Tibial nerve (tissue), 4 donors: ENCODE results near the gene MAZ. TPM values are rescaled to one million over a fixed set of nuclear protein-coding genes. Genes with fewer than 3 reads are reported as not detected.
A peak's percentile ranks its signal among the peaks of the same experiment; 100 is the strongest.

Source experiments
- DNase-seq, 2 donors: peaks; one replicate each; pipeline ENCODE4 v3.0.0-alpha.2; 2019; ENCODE audit warnings: low spot score in 2 of 2
- H3K27ac ChIP-seq, 4 donors: fragments of 200-600 bp; sonication (generic) in 3 of 4; one replicate each; pipeline ENCODE4 v1.5.1; 2017 to 2019; ENCODE audit warnings: mild to moderate bottlenecking in 1 of 4
- H3K27me3 ChIP-seq, 2 donors: fragments of 200-600 bp; sonication (generic) in 1 of 2; one replicate each; pipeline versions ENCODE4 v1.5.1 to v1.6.0; 2017 to 2019
- H3K36me3 ChIP-seq, 3 donors: fragments of 200-600 bp; sonication (generic); one replicate each; pipeline ENCODE4 v1.5.1; 2018 to 2019
- H3K4me1 ChIP-seq, 4 donors: fragments of 200-600 bp; sonication (generic) in 3 of 4; one replicate each; pipeline ENCODE4 v1.5.1; 2017 to 2019
- H3K4me3 ChIP-seq, 4 donors: fragments of 200-600 bp; sonication (generic) in 3 of 4; one replicate each; pipeline ENCODE4 v1.5.1; 2017 to 2019; ENCODE audit warnings: mild to moderate bottlenecking in 1 of 4, moderate library complexity in 1 of 4
- H3K9me3 ChIP-seq, 4 donors: fragments of 200-600 bp; sonication (generic) in 3 of 4; one replicate each; pipeline ENCODE4 v1.5.1; 2017 to 2019
- CTCF ChIP-seq, 5 experiments: fragments of 200-600 bp in 3 of 5; fragments of 450-650 bp in 2 of 5; sonication (generic) in 3 of 5; IDR thresholded peaks; one replicate each; pipeline ENCODE4 v1.5.1; 2016 to 2019; ENCODE audit warnings: antibody characterized with exemption in 5 of 5, mild to moderate bottlenecking in 3 of 5, moderate library complexity in 2 of 5
- EP300 ChIP-seq, 2 donors: sonication (generic); formaldehyde crosslinking; IDR thresholded peaks; one replicate each; pipeline ENCODE4 v1.6.1; 2017; ENCODE audit warnings: antibody characterized with exemption in 2 of 2, mild to moderate bottlenecking in 1 of 2
- POLR2A ChIP-seq, 2 donors: fragments of 450-650 bp; IDR thresholded peaks; one replicate each; pipeline ENCODE4 v1.6.1; 2017; ENCODE audit warnings: antibody characterized with exemption in 2 of 2, mild to moderate bottlenecking in 2 of 2, moderate library complexity in 2 of 2
- WGBS, 2 donors: methylation state at CpG; one replicate each; pipeline ENCODE4 v1.1.5; 2018; 5-methylcytosine and 5-hydroxymethylcytosine counted together
- total RNA-seq, 4 donors: library from RNA; depleted of rRNA; stranded (reverse); fragments of >200 nt; gene quantifications; one replicate each; pipeline ENCODE4 v1.1.0, GENCODE V29; 2016

The MAZ gene
- total RNA-seq, 4 donors from 2014 or later: 40.0 to 75.9 (median 62.0) TPM

DNA sequence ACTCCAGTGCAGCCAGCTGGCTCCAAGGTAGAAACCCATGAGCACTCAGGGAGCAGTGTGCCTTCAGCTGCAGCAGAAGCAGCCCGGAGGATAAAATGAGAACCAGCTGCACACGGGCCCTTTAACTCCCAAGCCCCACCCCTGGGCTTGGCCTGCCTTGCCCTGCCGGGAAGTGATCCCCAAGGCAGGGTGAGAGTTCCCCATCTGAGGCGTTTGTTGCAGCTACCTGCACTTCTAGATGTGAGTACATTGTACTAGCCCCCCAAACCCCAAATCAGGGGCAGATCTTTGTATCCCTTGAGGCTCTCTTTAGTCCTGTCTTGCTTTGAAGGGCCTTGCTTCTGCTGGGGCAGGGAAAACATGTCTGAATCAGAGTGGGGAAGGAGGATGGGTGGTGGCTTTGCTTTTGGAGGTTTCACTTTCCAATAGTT, 14.0 kb downstream of the MAZ start, which contains the start of gene MVP:
Gene MVP, plus strand, starts transcription at position 192 of the 431 bp plus-strand sequence. CDS start 10,088 bp downstream, outside the sequence.
- Histone ChIP-seq H3K36me3 (peaks cover 0 to 23% (median 0%) of the 10 kb centered on the region in 3 donors), H3K27ac (peak within 1 kb of the TSS; percentile 55 to 91 (median 86)), H3K4me3 (peak within 1 kb of the TSS; percentile 41 to 89 (median 54)), H3K4me1 (peaks cover 0 to 76% (median 59%) of the 10 kb centered on the region in 4 donors), H3K27me3 (no peaks in the 10 kb centered on the region), H3K9me3 (no peaks in the 10 kb centered on the region)
- 0% methylated on average over 2 to 4 of the region's 4 CpGs for WGBS, 2 donors
- peak; percentile 55 to 62 for DNase-seq
- TF ChIP-seq POLR2A (IDR thresholded peaks at IDR 0.05) (peak in 1 of 2 donors; percentile 32), EP300 (IDR thresholded peaks at IDR 0.05) (peak in 1 of 2 donors; percentile 77), CTCF (IDR thresholded peaks at IDR 0.05) (no peak)

GRCh38 chr16:29820730-29821642, 14.7 kb downstream of the MAZ start:
- no peaks in the 10 kb centered on the region for H3K27me3 ChIP-seq
- peak overlapping the region; percentile 55 to 91 (median 86) for H3K27ac ChIP-seq
- peaks cover 0 to 79% (median 63%) of the 10 kb centered on the region in 4 donors for H3K4me1 ChIP-seq
- WGBS, 2 donors: 18 to 26% methylated on average over 9 to 11 of the region's 11 CpGs
- no peaks in the 10 kb centered on the region for H3K9me3 ChIP-seq
- peaks cover 0 to 23% (median 0%) of the 10 kb centered on the region in 3 donors for H3K36me3 ChIP-seq
- no peak for DNase-seq
- peak in 1 of 2 donors; percentile 25 for TF ChIP-seq POLR2A (IDR thresholded peaks at IDR 0.05)
- no peak for TF ChIP-seq CTCF (IDR thresholded peaks at IDR 0.05)
- TF ChIP-seq EP300 (IDR thresholded peaks at IDR 0.05): peak in 1 of 2 donors; percentile 38
- H3K4me3 ChIP-seq: peak overlapping the region; percentile 41 to 89 (median 54)

- Histone ChIP-seq H3K36me3 (peaks cover 0 to 23% (median 0%) of the 10 kb centered on the region in 3 donors), H3K27ac (peak overlapping the region; percentile 55 to 91 (median 86)), H3K9me3 (no peaks in the 10 kb centered on the region), H3K27me3 (no peaks in the 10 kb centered on the region), H3K4me1 (peaks cover 0 to 86% (median 66%) of the 10 kb centered on the region in 4 donors), H3K4me3 (peak overlapping the region; percentile 41 to 89 (median 54))
- WGBS, 2 donors: 32 to 35% methylated on average over 7 of the region's 7 CpGs
- DNase-seq: no peak
- no peak for TF ChIP-seq EP300 (IDR thresholded peaks at IDR 0.05)
- TF ChIP-seq POLR2A (IDR thresholded peaks at IDR 0.05): no peak
- TF ChIP-seq CTCF (IDR thresholded peaks at IDR 0.05): no peak
These were observed 15.3 kb downstream of the MAZ start for GRCh38 chr16:29821643-29822115.

- no peak for TF ChIP-seq POLR2A (IDR thresholded peaks at IDR 0.05)
- TF ChIP-seq CTCF (IDR thresholded peaks at IDR 0.05): no peak
- TF ChIP-seq EP300 (IDR thresholded peaks at IDR 0.05): no peak
- peaks cover 0 to 81% (median 55%) of the 10 kb centered on the region in 4 donors for H3K4me1 ChIP-seq
- H3K4me3 ChIP-seq: no peak overlapping the region
- DNase-seq: no peak
- peaks cover 0 to 2% (median 0%) of the 10 kb centered on the region in 3 donors for H3K36me3 ChIP-seq
- peak overlapping the region in 3 of 4 donors; percentile 64 to 90 (median 84) for H3K27ac ChIP-seq
- WGBS, 2 donors: 23 to 33% methylated on average over 7 of the region's 7 CpGs
- H3K9me3 ChIP-seq: no peaks in the 10 kb centered on the region
- no peaks in the 10 kb centered on the region for H3K27me3 ChIP-seq
These were observed 18.3 kb downstream of the MAZ start for GRCh38 chr16:29824589-29825144.
